ENCODE data around the gene WDR55.
"Not testable (repeated sequence)": the region's sequence is repeated elsewhere in the genome, so short reads cannot be mapped to it uniquely, and the experiment has no call there.

WDR55 gene

GRCh38 chr5:140660371-140660770, 4.3 kb upstream of the WDR55 start:
- not testable (repeated sequence) for DNase-seq

DNA sequence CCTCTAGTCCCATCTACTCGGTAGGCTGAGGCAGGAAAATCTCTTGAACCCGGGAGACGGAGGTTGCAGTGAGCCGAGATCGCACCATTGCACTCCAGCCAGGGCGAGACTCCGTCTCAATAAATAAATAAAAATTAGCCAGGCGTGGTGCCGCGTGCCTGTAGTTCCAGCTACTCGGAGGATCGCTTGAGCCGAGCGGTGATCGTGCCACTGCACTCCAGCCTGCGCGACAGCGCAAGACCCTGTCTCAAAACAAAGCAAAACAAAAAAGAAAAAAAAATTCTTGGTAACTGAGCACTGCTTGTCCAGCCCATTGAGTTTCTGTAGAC, 710 bp upstream of the WDR55 start:
- DNase-seq = no peak

GRCh38 chr5:140671035-140671434, 6.3 kb downstream of the WDR55 start:
- DNase-seq = not testable (repeated sequence)

DNA sequence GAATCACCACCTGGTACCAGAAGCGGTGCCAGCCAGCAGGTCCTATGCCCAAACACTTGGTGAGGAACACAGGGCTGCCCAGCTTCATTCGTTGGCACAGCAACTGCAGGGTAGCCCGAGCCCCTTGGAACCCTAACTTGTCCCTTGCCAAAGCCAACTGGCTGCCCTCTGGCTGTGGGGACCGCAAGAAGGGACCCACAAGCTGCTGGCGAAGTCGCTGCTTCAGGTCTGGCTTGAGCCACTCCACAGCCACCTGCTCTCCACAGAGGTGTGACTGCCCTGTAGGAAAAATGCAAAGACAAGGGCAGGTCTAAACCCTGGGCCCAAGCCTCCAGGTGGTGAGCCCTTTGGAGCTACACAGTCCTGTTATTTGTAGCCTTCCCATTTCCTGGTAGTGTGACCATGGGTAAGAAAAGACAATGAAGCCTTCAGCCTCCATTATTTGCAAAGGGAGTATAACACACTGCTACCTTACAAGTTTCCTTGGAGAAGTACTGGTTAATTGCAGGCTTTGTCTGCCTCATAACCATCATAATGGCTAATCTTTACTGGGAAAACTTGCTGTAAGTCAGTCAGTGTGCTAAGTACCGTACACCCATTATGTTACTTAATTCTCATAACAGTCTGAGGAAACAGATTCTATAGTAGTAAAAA, 6.9 kb downstream of the WDR55 start:
- no peak for DNase-seq

DNA sequence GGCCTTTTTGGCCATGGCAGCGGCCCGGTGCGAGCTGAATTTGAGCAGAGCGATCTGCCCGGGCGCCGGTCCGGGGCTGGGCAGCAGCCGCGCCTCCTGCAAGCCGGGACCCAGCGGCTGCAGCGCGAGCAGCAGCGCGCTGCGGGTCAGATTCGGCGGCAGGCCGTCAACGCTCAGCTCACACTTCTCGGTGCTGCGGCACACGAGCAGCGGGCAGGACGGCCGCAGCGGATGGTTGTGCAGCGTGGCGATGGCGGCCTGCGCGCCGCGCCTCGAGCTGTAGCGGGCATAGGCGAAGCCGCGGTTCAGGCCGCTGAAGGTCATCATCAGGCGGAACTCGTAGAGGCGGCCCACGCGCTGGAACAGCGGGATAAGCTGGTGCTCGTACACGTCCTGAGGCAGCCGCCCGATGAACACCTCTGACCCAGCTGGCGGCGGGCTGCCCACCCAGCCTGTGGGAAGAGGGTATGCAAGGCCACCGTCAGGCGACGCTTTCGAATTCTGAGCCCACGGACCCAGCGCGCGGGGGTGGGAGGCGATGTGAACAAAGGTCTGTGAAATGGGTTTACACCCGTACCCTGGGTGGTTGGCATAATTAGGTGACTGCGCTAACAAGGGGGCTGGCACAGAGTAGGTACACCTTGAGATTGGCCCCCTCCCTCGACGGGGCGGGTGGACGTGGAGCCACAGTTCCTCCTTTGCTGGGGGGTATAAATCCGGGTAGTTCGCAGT, 7.9 kb downstream of the WDR55 start:
- no peak for DNase-seq

- no peak for DNase-seq
Measured at GRCh38 chr5:140673187-140673976, 8.7 kb downstream of the WDR55 start, which contains the start of gene DND1. TSS of gene DND1 (minus strand) at chr5:140673576. CDS start at chr5:140673542, 34 bp downstream.

DNA sequence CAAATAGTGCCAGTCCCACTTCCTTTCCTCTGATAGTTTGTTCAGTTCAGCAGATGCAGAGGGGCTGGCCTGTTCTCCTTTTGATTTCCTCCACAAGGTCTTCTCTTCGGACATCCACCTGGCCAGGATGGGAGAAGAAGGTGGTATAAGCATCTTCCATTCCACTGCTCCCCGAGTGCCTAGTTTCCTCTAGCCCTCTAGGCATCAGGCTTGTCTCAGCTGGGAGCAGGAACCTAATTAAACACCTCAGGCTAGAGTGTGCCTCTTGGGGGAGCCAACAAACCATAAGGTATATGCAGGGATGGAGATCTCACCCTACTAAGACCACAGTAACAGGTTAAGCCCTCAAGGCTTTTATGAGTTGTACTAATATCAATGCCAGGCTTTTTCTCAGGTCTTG, 9.5 kb downstream of the WDR55 start:
- no peak for DNase-seq

- no peak for DNase-seq
Measured at GRCh38 chr5:140674629-140675028, 9.9 kb downstream of the WDR55 start.

DNA sequence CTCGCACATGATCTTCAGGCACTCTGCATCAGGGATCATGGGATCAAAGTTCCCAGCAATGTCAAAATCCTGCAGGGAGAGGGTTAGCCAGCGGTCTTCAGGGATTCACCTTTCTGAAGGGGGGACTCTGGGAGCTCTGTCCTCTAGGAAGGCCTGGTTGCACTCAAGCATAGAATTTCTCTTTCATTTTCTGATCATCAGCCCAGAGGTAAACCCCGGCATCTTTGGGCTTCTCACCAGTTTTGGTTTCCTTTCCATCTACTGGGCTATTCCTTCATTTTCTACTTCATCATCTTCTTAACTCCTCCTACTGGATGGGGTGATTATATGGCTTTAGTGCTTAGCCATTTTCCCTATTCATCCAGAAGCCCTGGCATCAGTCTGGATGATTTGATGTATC, 13.2 kb downstream of the WDR55 start:
- DNase-seq = no peak

DNA sequence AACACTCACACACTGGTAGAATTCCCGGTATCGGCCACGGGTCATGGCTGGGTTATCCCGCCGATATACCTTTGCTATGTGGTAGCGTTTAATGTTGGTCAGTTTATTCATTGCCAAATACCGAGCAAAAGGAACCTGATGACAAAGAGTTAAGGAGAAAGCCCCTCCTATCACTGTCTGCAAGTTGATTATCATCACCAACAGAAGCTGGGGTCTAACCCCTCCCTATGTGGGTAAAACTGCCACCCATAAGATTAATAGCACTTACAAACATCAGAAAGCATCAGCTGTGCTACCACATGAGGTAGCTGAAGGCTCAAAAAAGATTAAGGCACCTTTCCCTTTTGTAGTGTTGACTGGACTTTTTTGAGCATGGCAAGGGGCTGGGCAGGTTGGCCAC, 14.3 kb downstream of the WDR55 start:
- DNase-seq = no peak

DNA sequence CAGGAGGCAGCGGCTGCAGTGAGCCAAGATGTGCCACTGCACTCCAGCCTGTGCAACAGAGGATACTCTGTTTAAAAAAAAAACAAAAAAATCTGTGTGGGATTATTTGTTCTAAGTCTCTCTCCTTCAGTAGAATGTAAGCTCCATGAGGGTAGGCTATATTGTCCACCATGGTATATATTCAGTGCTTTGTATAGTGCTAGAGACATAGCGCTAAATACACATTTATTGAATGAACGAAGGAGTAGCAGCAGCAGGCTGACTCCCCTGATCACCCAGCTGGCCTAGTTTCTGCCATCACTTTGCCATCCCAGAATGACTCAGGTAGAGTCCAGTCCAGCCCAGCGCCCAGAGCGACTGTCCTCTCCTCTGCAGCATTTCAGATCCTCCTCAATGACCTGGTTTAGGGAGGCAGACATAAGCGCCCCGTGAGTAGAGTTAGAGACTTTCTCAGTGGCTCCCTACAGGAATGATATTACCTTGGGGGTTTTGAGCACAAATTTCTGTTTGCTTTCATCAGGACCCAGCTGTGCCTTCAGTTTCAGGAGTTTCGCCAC, 25.8 kb downstream of the WDR55 start:
- no peak for DNase-seq

- DNase-seq = peak; percentile 86 to 92
Measured at GRCh38 chr5:140690941-140691924, 26.5 kb downstream of the WDR55 start, which contains the start of the genes HARS1 and HARS2. TSS of gene HARS1 (minus strand) at chr5:140691370. CDS start at chr5:140691304, 66 bp downstream. TSS of gene HARS2 (plus strand) at chr5:140691455. CDS start at chr5:140691649, 194 bp downstream.

- DNase-seq = no peak
Measured at GRCh38 chr5:140694276-140694675, 29.6 kb downstream of the WDR55 start.

DNA sequence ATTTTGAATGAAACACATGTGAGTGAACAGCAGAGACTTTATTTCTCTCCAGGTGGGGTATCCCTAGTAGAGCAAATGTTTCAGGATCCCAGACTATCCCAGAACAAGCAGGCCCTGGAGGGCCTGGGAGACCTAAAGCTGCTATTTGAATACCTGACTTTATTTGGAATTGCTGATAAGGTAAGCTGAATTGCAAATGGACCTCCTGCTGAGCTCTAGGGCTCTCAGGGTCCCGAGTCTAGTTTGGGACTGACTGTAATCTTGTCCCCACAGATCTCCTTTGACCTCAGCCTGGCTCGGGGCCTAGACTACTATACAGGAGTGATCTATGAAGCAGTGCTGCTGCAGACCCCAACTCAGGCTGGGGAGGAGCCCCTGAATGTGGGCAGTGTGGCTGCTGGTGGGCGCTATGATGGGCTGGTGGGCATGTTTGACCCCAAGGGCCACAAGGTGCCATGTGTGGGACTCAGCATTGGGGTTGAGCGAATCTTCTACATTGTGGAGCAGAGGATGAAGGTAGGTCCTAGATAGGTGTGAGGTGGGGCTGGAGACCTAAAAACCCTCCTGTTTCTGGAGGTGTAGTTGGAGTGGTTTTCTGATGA, 32.3 kb downstream of the WDR55 start:
- DNase-seq = no peak

DNA sequence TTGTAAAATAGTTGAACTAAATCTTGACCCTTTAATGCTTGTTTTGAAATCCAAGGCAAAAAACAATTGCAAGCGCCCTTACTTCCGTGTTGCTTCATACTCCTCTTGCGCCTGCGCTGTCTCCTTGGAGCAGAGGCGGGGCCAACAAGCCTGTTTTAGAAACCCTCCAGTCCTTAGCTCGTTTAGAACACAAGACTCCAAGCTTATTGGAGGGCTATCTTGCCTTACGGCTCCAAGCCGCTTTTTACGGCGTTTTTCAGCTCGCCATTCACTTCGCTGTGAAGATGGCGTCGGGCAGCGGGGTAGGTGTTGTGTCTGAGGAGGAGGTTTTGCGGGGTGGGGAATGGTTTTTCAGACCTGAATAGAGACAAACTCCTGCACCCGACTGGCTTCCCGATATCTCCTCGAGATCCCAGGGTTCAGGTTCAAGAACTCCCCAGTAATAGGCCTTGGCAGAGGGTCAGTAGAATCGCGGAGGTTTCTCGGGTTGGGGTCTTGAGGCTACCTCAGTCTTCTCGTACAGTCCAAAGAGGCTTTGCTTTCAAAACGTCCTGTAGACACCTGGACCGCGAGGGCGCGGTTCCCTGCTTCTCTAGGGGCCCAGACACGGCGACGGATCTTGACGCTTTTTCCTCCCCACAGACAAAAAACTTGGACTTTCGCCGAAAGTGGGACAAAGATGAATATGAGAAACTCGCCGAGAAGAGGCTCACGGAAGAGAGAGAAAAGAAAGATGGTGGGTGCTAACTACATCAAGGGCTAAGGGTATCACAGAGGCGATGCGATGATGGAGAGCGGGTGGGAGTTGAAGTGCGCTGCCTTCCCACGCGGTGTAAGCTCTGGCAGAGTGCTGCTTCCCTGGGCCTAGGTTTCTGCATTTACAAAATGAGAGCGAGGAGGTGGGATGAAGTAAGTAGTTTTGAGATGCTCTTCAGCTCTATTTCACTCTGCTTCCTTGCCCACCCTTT, 35.8 kb downstream of the WDR55 start, which contains the start of gene ZMAT2:
Gene ZMAT2, plus strand, starts transcription at position 271 of the 968 bp plus-strand sequence. Its CDS starts 14 bp downstream, at position 285.
- DNase-seq = peak; percentile 87 to 96

GRCh38 chr5:140707812-140708211, 43.1 kb downstream of the WDR55 start:
- no peak for DNase-seq

GRCh38 chr5:140708787-140709186, 44.1 kb downstream of the WDR55 start:
- DNase-seq = not testable (repeated sequence)

DNA sequence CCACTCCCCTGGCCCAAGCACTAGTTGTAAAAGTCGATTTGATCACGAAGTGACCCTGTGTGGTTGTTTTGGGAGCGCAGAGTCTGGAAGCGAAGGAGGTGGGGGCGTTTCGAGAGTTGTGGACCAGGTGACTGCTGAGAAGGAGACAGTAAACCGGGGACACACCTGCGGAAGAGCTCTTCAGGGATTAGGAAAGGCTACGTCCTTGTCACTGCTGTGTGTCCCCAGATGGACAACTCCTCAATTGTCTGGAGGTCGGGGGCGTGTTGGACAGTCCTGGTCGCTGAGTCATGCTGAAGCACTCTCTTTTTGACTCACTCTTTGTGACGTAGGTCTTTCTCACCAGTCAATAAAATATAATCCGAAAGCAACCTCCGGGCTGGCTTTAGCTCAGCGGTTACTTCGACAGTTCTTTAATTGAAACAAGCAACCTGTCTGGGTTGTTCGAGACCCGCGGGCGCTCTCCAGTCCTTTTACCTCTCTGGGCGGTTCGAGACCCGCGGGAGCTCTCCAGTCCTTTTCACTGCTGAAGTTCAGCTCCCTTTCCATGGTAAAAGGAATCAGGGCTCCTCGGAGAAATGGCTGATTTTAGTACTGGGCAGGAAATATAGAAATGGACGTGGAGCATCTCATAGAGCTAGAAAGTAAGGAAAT, 46.3 kb downstream of the WDR55 start:
- DNase-seq = peak; percentile 73 to 86

- no peak for DNase-seq
Measured at GRCh38 chr5:140711794-140712193, 47.1 kb downstream of the WDR55 start.
